AML-193 (cell line): ENCODE data around the gene IRF4.

Experiments used
- DNase-seq, 2 experiments: peaks; one replicate each; lab custom pipeline; 2025; lab: John Stamatoyannopoulos, UW

Gene IRF4

DNA sequence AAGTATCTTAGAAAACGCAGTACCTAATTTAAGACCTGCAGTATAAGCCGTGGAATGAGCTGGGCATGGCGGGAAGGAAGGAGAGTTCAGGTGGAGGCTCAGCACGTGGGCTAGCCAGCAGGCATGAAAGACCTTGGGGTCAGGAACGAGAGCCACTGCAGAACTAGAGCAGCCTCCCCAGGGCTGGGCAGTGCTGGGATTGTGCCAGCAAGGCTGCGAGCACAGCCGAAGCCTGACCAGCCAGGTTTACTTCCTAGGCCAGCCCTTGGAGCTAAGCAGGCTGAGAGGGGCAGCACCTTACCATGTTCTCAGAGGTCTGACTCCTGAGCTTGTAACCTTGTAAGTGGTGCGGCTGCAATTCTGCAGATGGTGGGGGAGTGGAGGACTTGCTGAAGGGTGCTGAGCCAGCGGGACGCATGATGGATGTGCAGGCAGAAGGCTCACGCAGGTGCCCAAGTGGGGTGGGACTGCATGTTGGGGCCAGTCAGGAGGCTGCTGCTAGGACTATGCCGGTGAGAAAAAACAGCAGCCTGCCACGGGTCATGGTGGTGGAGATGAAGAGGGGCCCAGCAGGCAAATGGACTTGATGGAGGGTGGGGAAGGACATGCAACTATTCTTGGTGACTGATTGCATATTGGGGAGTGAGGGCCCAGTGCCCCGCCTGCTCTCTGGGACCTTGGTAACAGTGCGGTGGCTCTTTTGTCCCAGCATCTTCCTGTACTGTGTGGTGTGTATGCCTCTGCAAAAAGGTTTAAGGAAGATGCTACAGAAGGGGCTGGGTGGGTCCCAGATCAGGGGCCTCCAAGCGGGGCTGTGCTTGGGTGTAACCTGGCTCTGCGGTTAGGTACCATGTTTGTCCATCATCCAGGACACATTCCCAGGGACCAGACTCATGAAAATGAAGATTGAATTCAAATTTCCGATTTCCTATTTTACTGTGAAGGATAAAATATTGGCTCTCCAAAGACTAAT lies 37.6 kb upstream of the IRF4 start:
- no peak for DNase-seq

DNA sequence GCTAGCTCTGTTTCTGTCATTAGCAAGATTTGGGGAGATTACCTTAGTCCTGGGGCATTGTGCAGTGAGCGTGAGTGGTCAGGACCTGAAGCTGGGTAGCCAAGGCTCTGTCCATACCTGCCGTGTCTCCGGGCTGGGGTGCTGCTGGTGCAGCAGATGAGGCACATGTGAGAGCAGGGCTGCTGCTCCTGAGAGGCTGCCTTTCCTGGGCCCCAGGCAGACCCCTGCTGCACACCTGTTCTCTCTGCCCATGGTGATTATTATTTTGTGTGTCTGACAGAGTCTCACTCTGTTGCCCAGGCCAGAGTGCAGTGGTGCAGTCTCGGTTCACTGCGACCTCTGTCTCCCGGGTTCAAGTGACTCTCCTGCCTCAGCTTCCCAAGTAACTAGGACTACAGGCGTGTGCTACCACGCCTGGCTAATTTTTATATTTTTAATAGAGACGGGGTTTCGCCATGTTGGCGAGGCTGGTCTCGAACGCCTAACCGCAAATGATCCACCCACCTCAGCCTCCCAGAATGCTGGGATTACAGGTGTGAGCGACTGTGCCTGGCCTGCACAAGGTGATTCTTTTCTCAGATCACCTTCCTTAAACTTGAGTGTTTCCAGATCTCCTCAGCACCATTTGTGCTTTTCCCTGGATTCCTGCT lies 36.8 kb upstream of the IRF4 start:
- no peak for DNase-seq

DNA sequence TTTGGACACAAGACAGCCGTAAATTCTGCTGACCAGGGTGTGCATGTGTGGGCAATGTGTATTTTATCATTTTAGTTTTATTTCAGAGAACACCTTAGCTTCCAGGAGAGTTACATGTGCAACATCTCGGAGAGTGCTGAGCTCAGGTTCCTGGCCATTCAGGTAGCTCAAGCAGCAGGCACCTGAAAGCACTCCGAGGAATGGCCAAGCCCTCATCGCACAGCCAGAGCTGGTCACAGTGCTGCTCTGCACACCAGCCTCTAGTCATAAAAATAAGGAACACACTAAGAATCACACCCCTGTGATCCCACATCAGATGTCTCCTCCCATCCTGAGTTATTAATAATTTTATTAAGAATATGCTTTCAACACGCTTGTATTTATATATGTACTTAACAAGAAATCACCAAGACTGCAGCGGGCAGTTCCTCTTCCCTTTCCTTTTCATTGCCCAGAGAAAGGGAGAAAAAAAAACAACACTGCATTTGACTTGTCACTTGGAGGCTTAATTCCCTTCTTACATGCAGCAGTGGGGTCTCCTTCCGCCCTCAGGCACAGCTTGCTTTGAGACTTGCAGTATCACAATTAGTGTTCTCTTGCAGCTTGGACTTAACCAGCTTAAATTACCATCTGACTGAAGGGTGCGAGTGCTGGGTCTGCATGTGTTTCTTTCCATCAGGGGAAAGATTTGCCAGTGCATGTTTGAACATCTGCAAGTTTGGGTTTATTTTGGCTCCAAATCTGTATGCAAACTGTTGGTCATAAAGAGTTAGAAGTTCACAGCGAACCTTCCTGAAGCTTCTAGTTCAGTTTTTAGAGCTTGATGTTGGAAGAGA lies 36.0 kb upstream of the IRF4 start:
- DNase-seq, result no peak

DNA sequence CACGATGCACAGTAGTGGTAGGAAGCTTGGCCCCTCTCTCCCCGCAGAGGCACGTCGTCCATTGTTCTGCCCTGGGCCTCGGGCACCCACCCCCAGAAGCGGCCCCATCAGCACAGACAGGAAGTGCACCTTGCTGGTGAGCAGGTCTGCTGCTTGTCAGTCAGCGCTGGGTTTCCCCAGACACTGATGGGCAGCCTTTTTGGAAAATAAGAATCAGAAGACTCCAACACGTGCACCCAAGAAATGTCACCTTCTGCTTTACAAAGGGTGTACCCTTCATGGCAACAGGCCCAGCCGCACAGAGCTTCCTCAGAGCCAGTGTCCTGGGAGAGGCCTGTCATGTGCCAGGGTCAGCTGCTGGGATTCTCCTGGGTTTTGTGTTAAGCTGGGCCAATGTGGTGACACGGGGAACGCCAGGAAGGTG lies 34.7 kb upstream of the IRF4 start:
- no peak for DNase-seq

DNA sequence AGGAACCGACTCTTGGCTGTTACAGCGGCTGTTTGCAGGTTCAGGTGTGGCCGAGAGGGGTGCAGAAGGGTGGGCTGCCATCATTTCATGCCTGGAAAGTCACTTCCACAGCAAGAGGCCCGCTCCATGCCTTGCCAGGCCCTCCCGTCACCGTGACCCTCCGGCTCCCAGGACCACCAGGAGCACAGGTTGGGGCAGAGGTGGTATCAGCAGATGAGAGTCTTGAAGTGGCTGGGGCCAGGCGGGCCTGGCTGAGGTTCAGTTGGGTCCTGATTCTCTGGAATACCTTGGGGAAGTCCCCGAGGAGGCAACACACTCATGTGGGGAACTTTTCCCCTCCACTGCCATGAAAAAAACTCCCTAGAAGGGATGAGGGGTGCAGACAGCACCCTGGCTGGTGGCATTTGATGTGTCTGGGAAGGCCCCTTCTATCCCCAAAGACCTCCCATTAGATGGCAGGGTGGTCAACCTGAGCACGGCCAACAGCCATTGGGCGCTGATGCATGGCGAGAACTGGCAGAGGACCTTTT lies 34.2 kb upstream of the IRF4 start:
- DNase-seq, result no peak

DNA sequence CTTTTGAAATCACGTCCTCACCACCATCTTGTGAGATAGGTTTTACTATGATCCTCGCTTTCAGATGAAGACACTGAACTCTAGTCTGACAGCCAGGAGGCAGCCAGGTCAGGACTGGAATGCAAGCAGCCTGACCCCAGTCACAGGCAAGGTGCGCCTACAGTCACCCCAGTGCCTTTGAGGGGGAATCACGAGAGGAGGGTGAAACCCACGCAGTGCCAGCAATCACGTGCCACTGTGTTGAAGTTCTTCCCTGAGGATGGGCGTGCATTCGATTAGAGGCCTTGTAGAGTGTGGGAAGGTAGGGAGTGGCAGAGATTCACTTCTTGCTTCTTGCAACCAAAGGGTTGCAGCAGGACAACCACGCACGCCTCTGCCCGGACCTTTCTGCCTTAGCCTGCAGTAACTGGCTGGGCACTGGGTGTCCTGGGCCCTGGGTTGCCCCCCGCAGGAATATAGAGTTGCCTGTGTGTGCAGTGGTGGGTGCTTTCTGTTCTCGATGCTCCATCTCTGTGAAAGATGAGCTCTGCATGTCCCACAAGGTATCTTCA lies 33.7 kb upstream of the IRF4 start:
- no peak for DNase-seq

DNA sequence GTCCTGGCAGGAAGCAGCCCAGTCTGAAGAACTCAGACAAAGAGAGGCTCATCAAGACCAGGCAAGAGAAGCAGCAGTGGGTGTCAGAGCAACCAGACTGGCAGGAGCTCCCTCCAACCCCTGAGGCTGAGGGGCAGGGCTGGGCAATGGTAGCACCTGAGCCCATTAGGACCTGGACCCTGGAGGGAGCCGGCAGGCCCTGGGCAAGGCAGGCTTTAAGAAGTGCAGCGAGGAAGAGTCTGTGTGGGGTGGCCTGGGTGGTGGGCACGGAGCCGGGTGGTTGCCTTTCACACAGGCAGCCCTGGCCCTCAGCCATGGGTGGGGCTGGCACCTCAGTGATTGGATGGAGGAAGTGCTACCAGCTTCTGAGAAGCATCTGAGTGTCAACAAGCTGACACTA lies 33.1 kb upstream of the IRF4 start:
- DNase-seq, result no peak

DNA sequence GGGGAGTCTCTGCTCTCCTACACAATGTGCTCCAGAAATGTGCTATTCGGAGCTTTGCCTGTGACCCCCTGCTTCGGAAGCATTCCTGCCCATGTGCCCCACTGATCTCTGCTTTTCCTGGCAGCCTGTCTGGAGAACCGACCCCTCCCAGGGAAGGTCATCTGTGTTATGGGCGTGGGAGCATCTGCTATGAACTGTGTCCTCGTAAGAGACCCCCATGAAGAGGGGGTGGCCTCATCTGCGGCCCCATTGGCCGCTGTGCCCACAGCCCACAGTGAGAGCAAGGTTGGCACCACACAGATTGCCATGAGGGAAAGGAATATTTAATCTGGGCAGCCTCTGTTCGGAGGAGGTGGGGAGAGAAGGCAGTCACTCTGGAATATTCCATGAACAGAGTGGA lies 32.7 kb upstream of the IRF4 start:
- DNase-seq, result no peak

DNA sequence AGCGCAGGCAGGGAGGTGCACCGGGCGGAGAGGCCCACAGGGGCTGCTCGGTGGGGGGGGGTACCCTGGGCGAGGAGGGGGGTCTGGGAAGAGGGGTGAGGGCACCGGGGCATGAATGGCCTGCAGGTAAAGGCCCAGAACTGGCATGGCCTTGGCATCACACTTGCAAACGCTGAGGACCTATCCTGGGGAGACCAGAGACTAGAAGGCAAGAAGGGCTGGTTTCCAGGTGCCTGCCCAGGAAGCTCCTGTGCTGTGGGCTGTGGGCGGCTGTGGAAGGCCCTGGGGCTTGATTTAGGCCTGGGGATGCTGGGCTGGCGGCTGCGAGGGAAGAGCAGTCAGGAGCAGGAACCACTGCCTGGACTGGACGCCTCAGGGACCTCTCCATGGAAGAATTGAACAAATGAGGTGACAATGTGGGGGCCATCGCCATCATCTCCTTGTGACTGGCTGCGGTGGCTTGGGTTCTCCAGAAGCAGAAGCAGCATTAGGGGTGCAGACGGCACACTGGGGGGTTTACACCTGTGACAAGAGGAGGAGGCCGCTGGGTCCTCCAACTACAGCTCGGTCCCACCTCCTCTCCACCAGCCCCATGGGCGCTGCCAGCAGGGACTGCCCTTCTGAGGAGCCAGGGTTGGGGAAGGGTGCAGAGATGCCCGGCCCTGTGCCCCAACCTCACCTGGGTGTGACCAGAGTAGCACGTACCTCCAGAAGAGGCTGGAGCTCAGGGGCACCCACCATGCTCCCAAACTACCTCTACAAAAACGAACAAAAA lies 32.1 kb upstream of the IRF4 start:
- DNase-seq, result no peak

DNA sequence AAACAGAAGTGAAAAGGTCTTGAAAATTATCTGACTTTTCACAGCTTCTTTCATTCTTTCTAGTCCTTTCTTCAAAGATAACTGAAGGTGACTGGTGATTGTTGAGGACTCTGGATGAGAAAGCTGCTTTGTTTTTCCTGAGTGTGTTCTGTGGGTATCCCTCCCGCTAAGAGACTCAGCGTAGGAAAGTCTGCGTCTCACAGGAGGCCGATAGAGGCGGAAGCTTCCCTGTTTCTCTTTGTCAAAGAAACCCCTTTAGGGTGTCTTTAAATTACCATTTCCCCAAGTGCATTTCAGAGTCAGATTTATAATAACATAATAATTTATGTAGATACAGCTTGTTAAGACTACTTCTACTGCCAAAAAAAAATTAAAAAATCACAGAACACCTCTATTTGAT lies 31.2 kb upstream of the IRF4 start:
- no peak for DNase-seq

DNA sequence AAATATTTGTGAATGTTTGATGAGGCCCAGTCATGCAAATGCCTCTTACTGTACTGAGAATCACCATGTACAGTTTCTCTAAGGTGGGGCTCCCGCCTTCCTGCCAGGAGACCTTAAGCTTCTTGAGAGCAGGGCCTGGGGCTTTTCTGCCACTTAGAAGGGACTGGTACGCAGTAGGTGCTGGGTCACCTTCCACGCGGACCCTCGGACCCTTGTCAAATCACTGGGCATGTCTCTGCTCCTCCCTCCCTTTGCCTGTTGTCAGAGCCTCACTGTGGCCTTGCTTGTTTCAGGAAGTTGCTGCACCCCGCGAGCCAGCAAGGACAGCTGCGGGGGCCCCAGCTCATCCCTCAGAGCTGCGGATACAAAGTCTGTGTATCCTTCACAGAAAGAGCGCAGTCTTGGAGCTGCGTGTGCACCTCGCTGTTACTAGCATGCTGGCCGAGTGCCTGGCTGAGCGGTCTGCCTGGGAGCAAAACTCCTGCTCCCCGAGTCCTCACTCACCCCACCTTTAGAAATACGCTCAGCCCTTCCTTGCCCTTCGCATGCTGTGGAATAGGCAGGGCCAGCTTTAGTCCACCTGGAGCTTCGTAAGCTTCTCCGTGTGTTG lies 30.7 kb upstream of the IRF4 start:
- DNase-seq, result no peak

DNA sequence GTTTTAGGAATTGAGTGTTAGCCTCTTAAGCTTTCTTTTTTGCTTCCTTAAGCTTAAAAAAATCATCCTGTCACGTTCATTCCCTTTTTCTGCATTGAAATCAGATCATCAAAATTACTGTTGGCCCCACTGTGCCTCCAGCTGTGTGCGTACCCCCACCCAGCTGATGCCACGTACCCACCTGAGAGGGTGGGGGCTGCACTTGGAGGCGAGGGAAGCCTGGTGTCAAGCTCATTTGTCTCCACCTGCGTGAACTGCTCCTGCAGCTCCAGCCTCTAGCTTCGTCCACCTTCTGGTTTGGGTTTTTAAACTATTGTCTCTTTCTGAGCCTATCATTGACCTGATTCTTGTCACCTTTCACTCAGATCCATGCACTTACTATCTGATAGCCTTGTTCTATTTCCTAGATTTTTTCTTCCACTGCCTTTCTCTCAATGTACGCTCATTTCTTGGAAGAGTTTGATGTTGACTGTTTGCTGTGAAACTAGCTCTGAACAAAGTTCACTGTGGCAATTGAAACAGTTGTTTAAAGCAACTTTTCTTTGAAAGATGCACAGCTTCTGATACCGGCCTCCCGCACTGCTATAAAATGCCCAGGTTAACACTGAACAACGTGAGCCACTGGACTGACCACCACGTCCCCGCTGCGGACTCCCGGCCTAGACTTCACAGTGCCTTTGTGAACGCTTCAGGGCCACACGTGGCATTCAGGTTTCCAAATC lies 30.0 kb upstream of the IRF4 start:
- no peak for DNase-seq

DNA sequence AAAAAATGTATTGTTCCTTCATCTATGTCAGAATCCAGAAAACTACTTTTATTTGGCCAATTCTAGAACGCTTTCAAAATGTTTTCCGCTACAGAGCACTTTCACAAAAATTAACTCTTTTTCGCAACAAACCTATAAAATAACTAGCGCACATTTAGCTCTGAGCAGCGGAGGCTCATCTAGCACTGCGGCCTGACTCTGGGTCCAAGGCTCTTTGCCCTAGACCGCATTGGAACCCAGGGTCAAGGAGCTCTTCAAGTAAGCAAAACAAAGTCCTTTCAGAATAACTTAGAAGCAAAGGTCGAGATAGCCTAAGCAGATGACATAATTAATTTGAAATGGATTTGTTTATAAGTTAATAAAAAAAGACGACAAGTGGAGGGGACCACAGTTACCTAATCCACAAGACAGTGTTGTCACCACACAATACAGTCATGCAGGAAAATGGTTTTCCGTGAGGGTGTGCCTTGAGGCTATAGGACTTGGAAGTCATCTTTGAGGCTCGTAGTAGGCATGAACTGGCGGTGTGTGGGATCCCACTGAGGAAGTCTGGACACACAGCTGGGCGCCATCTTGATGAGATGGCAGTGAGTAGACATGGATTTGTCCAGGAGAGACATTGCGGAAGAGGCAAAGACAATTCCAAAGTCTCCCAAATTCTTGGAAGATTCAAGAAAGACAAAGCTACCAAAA lies 29.2 kb upstream of the IRF4 start:
- no peak for DNase-seq

DNA sequence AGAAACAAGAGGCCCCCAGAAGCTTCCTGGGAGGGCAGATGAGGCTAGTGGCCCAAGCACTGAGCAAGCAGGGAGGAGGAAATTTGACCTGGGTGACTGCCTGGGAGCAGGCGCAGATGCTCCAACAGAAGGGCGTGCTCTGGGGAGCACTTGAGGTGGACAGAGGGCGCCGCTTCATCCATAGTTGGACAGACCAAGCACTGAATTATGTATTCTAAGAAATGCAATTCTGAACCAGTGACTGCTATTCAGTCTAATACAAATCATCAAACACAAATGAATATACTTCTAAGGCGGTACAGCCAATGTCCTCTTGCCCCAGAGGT lies 28.7 kb upstream of the IRF4 start:
- no peak for DNase-seq

DNA sequence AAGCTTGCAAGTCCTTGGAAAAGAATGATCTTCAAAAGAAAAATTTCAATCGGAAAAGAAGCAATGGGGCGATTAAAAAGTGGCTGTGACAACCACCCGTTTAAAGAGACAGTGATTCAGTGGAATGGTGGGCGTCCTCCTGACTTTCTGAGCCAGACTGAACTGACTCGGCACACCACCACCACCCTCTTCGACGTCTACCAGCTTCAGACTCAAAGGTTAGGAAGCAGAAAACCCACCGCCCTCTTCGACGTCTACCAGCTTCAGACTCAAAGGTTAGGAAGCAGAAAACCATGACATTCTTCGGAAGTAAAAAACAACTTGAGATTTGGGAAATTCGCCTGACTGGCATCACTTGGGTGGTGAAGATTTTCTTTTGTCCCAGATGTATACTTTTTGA lies 28.3 kb upstream of the IRF4 start:
- no peak for DNase-seq

DNA sequence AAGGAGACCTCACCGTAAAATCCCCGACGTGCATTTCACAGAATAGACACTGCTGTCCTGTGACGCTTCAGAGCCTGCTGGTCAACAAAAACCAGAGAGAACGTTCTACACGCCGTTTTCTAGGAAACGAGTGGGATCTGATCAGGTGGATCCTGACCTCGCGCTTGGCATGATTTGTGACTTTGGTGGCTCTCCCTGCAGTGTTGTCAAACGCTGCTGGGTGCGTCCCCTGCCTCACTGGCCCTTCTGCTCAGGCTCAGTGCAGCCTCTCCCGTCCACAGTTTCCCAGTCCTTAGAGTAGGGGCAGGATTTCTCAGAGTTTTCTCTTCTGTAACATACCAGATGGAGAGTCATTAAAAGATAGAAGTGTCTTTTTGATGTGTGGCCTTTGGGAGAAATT lies 27.6 kb upstream of the IRF4 start:
- no peak for DNase-seq

DNA sequence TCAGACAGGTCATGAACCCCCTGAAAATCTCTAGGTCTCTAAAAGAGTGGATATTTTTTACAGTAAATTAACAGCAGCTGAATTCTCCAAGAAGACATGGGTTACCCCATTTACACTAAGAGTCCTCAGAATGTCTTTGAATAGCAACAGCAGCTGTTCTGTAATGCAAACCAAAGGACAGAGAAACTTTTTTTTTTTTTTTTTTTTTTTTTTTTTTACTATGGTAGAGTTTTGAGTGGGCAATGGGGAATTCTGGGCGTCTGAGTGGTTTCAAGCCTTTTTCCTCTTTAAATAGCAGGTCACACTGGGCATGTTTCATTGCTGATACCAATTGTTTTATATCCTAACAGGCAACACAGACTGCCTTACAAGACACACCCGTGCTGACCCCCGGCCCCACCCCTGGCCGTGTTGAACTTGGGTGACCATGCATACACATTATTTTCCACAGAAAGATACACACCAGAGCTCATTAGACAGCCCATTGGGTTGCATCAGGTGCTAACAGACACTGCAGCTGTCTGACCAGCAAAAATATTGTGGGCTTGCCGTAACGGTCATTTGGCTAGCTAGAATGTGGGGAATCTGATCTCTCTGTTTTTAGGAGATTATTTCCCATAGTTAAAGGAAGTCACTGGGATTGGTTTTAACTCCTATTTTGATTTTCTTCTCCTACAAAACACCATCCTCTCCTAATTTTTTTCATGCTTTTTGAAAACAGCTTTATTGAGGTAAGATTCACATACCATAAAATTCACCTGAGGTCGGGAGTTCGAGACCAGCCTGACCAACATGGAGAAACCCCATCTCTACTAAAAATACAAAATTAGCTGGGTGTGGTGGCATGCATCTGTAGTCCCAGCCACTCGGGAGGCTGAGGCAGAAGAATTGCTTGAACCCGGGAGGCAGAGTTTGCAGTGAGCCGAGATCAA lies 26.7 kb upstream of the IRF4 start:
- DNase-seq, result no peak

DNA sequence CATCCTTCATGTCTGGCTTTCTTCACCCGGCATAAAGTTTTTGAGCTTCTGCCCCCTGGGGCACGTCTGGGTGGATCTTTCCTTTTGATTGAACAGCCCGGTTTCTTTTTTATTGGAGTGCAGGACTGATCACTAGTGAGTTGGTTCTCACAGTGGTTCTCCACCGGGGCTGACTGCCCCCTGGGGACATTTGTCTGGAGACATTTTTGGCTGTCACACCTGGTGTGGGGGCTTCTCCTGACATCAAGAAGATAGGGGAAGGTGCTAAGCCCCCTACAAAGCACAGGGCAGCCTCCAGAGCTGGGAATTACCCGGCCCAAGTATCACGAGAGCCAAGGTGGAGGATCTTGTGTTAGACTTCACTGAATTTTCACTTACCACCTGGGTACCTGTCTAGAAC lies 25.7 kb upstream of the IRF4 start:
- DNase-seq, result no peak
